HCT116 (cell line): ENCODE results near the gene DEFB114. TPM values are rescaled to one million over a fixed set of nuclear protein-coding genes. Genes with fewer than 3 reads are reported as not detected.

Source experiments
- ATAC-seq: fragments of 200-7000 bp; cut with Tn5 transposase; 2 replicates; pipeline ENCODE4 v1.9.1; 2020; ENCODE audit warnings: mild to moderate bottlenecking, moderate library complexity
- BruUV-seq: library from RNA; stranded (reverse); fragments of 400-500 nt; replicated peaks from 2 replicates; lab custom pipeline; 2021; lab: Mats Ljungman, UMichigan
- CTCF ChIA-PET: fragments of 300-600 bp; sonication (Branson Sonifier 250); formaldehyde crosslinking; loops from one replicate; lab custom pipeline; 2021; ENCODE audit warnings: antibody characterized with exemption; lab: Charles Lee
- POLR2A ChIA-PET: fragments of 300-600, 350-600 bp; sonication (Branson Sonifier 250); formaldehyde crosslinking; loops from one replicate; lab custom pipeline; 2021; ENCODE audit warnings: antibody characterized with exemption; lab: Charles Lee
- RAD21 ChIA-PET, 2 experiments: fragments of 300-600 bp; sonication (Branson Sonifier 250); formaldehyde crosslinking; loops; one replicate each; lab custom pipeline; 2023; ENCODE audit warnings: low total read pairs in 2 of 2; ENCODE audit not compliant: uncharacterized antibody in 2 of 2, unreplicated experiment in 2 of 2, low non-redundant PET in 1 of 2; lab: Charles Lee
- DNase-seq: peaks from one replicate; pipeline ENCODE4 v3.0.0-alpha.2; 2010; ENCODE audit warnings: low read depth, low spot score
- H2AFZ ChIP-seq: fragments of 200-600 bp; shearing (Covaris generic), sonication (generic); 2 replicates; pipeline ENCODE4 v1.6.1; 2017; ENCODE audit warnings: low read depth, mixed run types, mixed read lengths, antibody characterized with exemption, low read length; ENCODE audit not compliant: poor library complexity, severe bottlenecking
- H3K27ac ChIP-seq: 2 replicates; pipeline ENCODE4 v1.5.1; 2012; ENCODE audit warnings: low read depth, low read length
- H3K27me3 ChIP-seq: fragments of 200-600 bp; sonication (generic); 2 replicates; pipeline ENCODE4 v1.6.1; 2016; ENCODE audit warnings: mixed run types, low read length, mixed read lengths; ENCODE audit not compliant: insufficient read depth
- H3K36me3 ChIP-seq, 2 experiments: fragments of 200-500 bp in 1 of 2; fragments of 200-600 bp in 1 of 2; sonication (Bioruptor generic) in 1 of 2; sonication (generic) in 1 of 2; 2 replicates each; pipeline versions ENCODE4 v1.5.1 to v1.6.1; 2014 to 2016; ENCODE audit warnings: low read length in 2 of 2, inconsistent platforms in 1 of 2, mixed read lengths in 1 of 2, mixed run types in 1 of 2; ENCODE audit not compliant: insufficient read depth in 2 of 2, control insufficient read depth in 1 of 2
- H3K4me1 ChIP-seq, 2 experiments: fragments of 200-600 bp in 1 of 2; sonication (generic) in 1 of 2; 2 replicates each; pipeline versions ENCODE4 v1.5.1 to v1.6.1; 2012 to 2017; ENCODE audit warnings: low read length in 2 of 2, inconsistent platforms in 1 of 2, mild to moderate bottlenecking in 1 of 2, mixed read lengths in 1 of 2, mixed run types in 1 of 2, moderate library complexity in 1 of 2; ENCODE audit not compliant: insufficient read depth in 2 of 2, control insufficient read depth in 1 of 2
- H3K4me2 ChIP-seq: fragments of 200-600 bp; sonication (generic); 2 replicates; pipeline ENCODE4 v1.6.1; 2017; ENCODE audit warnings: mixed run types, low read length, mixed read lengths
- H3K4me3 ChIP-seq, 2 experiments: fragments of 200-600 bp in 1 of 2; sonication (generic) in 1 of 2; replicated peaks in 1 of 2; 2 replicates each; pipeline ENCODE4 v1.5.1; 2011 to 2016; ENCODE audit warnings: low read length in 2 of 2, control low read depth in 1 of 2, low read depth in 1 of 2, mild to moderate bottlenecking in 1 of 2, mixed read lengths in 1 of 2, mixed run types in 1 of 2
- H3K79me2 ChIP-seq: fragments of 200-600 bp; sonication (generic); 2 replicates; pipeline ENCODE4 v1.6.1; 2017; ENCODE audit warnings: mild to moderate bottlenecking, mixed run types, low read length, moderate library complexity, mixed read lengths; ENCODE audit not compliant: insufficient read depth
- H3K9ac ChIP-seq: fragments of 200-600 bp; sonication (generic); 2 replicates; pipeline ENCODE4 v1.6.1; 2016; ENCODE audit warnings: low read length, mixed read lengths
- H3K9me2 ChIP-seq: fragments of 200-600 bp; sonication (generic), shearing (Covaris generic); 2 replicates; pipeline ENCODE4 v1.6.1; 2017; ENCODE audit warnings: mixed run types, mild to moderate bottlenecking, moderate library complexity; ENCODE audit not compliant: insufficient read depth
- H3K9me3 ChIP-seq, 2 experiments: fragments of 200-500 bp in 1 of 2; fragments of 200-600 bp in 1 of 2; sonication (Bioruptor generic) in 1 of 2; sonication (generic) in 1 of 2; 2 replicates each; pipeline ENCODE4 v1.6.1; 2014 to 2017; ENCODE audit warnings: low read length in 2 of 2, mixed read lengths in 2 of 2, inconsistent platforms in 1 of 2, low read depth in 1 of 2, mild to moderate bottlenecking in 1 of 2, mixed run types in 1 of 2, moderate library complexity in 1 of 2; ENCODE audit not compliant: control insufficient read depth in 1 of 2, insufficient read depth in 1 of 2
- H4K20me1 ChIP-seq: fragments of 200-600 bp; sonication (generic), shearing (Covaris generic); 2 replicates; pipeline ENCODE4 v1.6.1; 2017; ENCODE audit warnings: mixed run types, mild to moderate bottlenecking, moderate library complexity; ENCODE audit not compliant: insufficient read depth
- CBX3 ChIP-seq: IDR thresholded peaks from 2 replicates; pipeline ENCODE4 v1.6.1; 2012; ENCODE audit warnings: low read depth
- CEBPB ChIP-seq: IDR thresholded peaks from 2 replicates; pipeline ENCODE4 v1.6.1; 2012; ENCODE audit warnings: low read depth
- EGR1 ChIP-seq: IDR thresholded peaks from 2 replicates; pipeline ENCODE4 v1.6.1; 2012; ENCODE audit warnings: low read depth
- EZH2 ChIP-seq: fragments of 200-600 bp; sonication (generic); IDR thresholded peaks from 2 replicates; pipeline ENCODE4 v1.6.1; 2017; ENCODE audit warnings: antibody characterized with exemption, mixed run types
- EZH2phosphoT487 ChIP-seq: fragments of 200-600 bp; IDR thresholded peaks from 2 replicates; pipeline ENCODE4 v1.6.1; 2018; ENCODE audit warnings: antibody characterized with exemption, borderline replicate concordance
- FOSL1 ChIP-seq: IDR thresholded peaks from 2 replicates; pipeline ENCODE4 v1.6.1; 2012; ENCODE audit warnings: low read depth
- JUND ChIP-seq: IDR thresholded peaks from 2 replicates; pipeline ENCODE4 v1.6.1; 2012
- POLR2A ChIP-seq: IDR thresholded peaks from 2 replicates; pipeline ENCODE4 v1.7.0; 2011; ENCODE audit warnings: borderline replicate concordance; ENCODE audit not compliant: insufficient read depth, insufficient read length; ENCODE audit errors: extremely low read depth
- POLR2AphosphoS5 ChIP-seq: IDR thresholded peaks from 2 replicates; pipeline ENCODE4 v1.6.1; 2011; ENCODE audit warnings: mild to moderate bottlenecking, low read depth, low read length, moderate library complexity
- RAD21 ChIP-seq: IDR thresholded peaks from 2 replicates; pipeline ENCODE4 v1.6.1; 2012; ENCODE audit warnings: low read depth, mild to moderate bottlenecking
- SIN3A ChIP-seq: IDR thresholded peaks from 2 replicates; pipeline ENCODE4 v1.6.1; 2012; ENCODE audit warnings: low read depth
- SRF ChIP-seq: IDR thresholded peaks from 2 replicates; pipeline ENCODE4 v1.6.1; 2012; ENCODE audit warnings: low read depth
- TCF7L2 ChIP-seq: IDR thresholded peaks from 2 replicates; pipeline ENCODE4 v1.7.0; 2011; ENCODE audit warnings: borderline replicate concordance, inconsistent platforms; ENCODE audit not compliant: insufficient read depth, insufficient read length; ENCODE audit errors: extremely low read depth
- YY1 ChIP-seq: IDR thresholded peaks from 2 replicates; pipeline ENCODE4 v1.6.1; 2011; ENCODE audit warnings: low read length, low read depth, moderate library complexity, mild to moderate bottlenecking; ENCODE audit not compliant: insufficient replicate concordance; ENCODE audit errors: extremely low read depth
- ZNF274 ChIP-seq: fragments of 200-500 bp; sonication (Bioruptor generic); IDR thresholded peaks from 2 replicates; pipeline ENCODE4 v1.6.1; 2014; ENCODE audit warnings: mild to moderate bottlenecking, low read depth, low read length, inconsistent platforms
- intact Hi-C: fragments of 100-400 bp; cut with micrococcal nuclease; formaldehyde crosslinking; loops from 2 replicates; pipeline ENCODE4 v1.10.0; 2022
- total RNA-seq: library from RNA; stranded (reverse); gene quantifications from one replicate; pipeline ENCODE4 v1.2.1, GENCODE V29; 2021; ENCODE audit not compliant: unreplicated experiment
- TF ChIP-seq, protein P1 (sequence below): IDR thresholded peaks from 2 replicates; pipeline ENCODE4 v1.6.1; 2012

Gene DEFB114
- total RNA-seq, 1 experiment from 2014 or later = not detected

- ChIA-PET RAD21 (no interaction called here), POLR2A (no interaction called here), CTCF (no interaction called here)
- Histone ChIP-seq H3K4me1 (no peaks in the 10 kb centered on the region), H3K27me3 (no peaks in the 10 kb centered on the region), H3K4me3 (no peak overlapping the region), H3K4me2 (no peak overlapping the region), H2AFZ (no peak overlapping the region), H4K20me1 (no peaks in the 10 kb centered on the region), H3K9me2 (no peaks in the 10 kb centered on the region), H3K9me3 (no peaks in the 10 kb centered on the region), H3K27ac (no peak overlapping the region), H3K79me2 (no peaks in the 10 kb centered on the region), H3K36me3 (no peaks in the 10 kb centered on the region), H3K9ac (no peak overlapping the region)
- no peak for DNase-seq
- BruUV-seq = no TSS peak
- TF ChIP-seq EZH2phosphoT487 (no peak), EGR1 (no peak), JUND (no peak), RAD21 (no peak), POLR2AphosphoS5 (no peak), TCF7L2 (no peak), CBX3 (no peak), POLR2A (no peak), SIN3A (no peak), CEBPB (no peak), FOSL1 (no peak), EZH2 (no peak), YY1 (no peak), ZNF274 (no peak), SRF (no peak)
- TF ChIP-seq, protein P1, sequence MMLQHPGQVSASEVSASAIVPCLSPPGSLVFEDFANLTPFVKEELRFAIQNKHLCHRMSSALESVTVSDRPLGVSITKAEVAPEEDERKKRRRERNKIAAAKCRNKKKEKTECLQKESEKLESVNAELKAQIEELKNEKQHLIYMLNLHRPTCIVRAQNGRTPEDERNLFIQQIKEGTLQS = no peak
- intact Hi-C loops = no loop called here
- no peak for ATAC-seq
Measured at GRCh38 chr6:49939993-49940498, 23.9 kb downstream of the DEFB114 start.
